Activated CD4-positive, alpha-beta memory T cell treated with anti-CD3 and anti-CD28 coated beads for 36 hours (primary cell): ENCODE results near the gene ELOVL3. TPM values are rescaled to one million over a fixed set of nuclear protein-coding genes. Genes with fewer than 3 reads are reported as not detected.
A peak's percentile ranks its signal among the peaks of the same experiment; 100 is the strongest.

ENCODE experiments used
- CTCF ChIA-PET: fragments of 350-600 bp; sonication (Branson Sonifier 250); formaldehyde crosslinking; loops from one replicate; lab custom pipeline; 2021; ENCODE audit warnings: antibody characterized with exemption, inconsistent platforms; lab: Charles Lee
- POLR2A ChIA-PET: fragments of 350-600 bp; sonication (Branson Sonifier 250); formaldehyde crosslinking; loops from one replicate; lab custom pipeline; 2021; ENCODE audit warnings: antibody characterized with exemption; lab: Charles Lee
- DNase-seq: peaks from one replicate; pipeline ENCODE4 v3.0.0-alpha.2; 2020
- H3K27ac Mint-ChIP-seq: one replicate; pipeline ENCODE4 v1.8.0; 2021; ENCODE audit warnings: mixed read lengths
- H3K27me3 Mint-ChIP-seq: one replicate; pipeline ENCODE4 v1.8.0; 2021; ENCODE audit warnings: mixed read lengths
- H3K36me3 Mint-ChIP-seq: one replicate; pipeline ENCODE4 v1.8.0; 2021; ENCODE audit warnings: mixed read lengths
- H3K4me1 Mint-ChIP-seq: one replicate; pipeline ENCODE4 v1.8.0; 2021; ENCODE audit warnings: low read depth, mixed read lengths
- H3K4me3 Mint-ChIP-seq: one replicate; pipeline ENCODE4 v1.8.0; 2021; ENCODE audit warnings: mild to moderate bottlenecking, mixed read lengths
- H3K9me3 Mint-ChIP-seq: one replicate; pipeline ENCODE4 v1.8.0; 2021; ENCODE audit warnings: mixed read lengths
- intact Hi-C: fragments of 100-400 bp; cut with micrococcal nuclease; formaldehyde crosslinking; loops from one replicate; pipeline ENCODE4 v1.15.1; 2023
- total RNA-seq, 2 experiments: library from RNA; stranded (reverse); gene quantifications; one replicate each; pipeline ENCODE4 v1.2.3, GENCODE V29; 2021

ELOVL3 gene
- total RNA-seq, 2 experiments from 2014 or later: 0.21 to 0.56 TPM

GRCh38 chr10:102255404-102255803 lies 29.3 kb downstream of the ELOVL3 start:
- Mint-ChIP-seq H3K27me3 (no peaks in the 10 kb centered on the region), H3K4me3 (no peak overlapping the region), H3K4me1 (peaks cover 22% of the 10 kb centered on the region), H3K27ac (no peak overlapping the region), H3K9me3 (no peaks in the 10 kb centered on the region), H3K36me3 (peaks cover 10% of the 10 kb centered on the region)
- CTCF ChIA-PET: interaction anchor here (2.9 kb wide), 1 partner anchor 25 kb away, joined by 16 read pairs; no protein-coding TSS in a partner anchor
- DNase-seq: no peak
- intact Hi-C loops: no loop called here
- POLR2A ChIA-PET: no interaction called here

GRCh38 chr10:102261196-102261595 lies 35.1 kb downstream of the ELOVL3 start:
- intact Hi-C loops: no loop called here
- no peak for DNase-seq
- H3K4me1 Mint-ChIP-seq: peaks cover 42% of the 10 kb centered on the region
- POLR2A ChIA-PET: no interaction called here
- H3K27ac Mint-ChIP-seq: no peak overlapping the region
- H3K36me3 Mint-ChIP-seq: peaks cover 33% of the 10 kb centered on the region
- H3K4me3 Mint-ChIP-seq: no peak overlapping the region
- no peaks in the 10 kb centered on the region for H3K9me3 Mint-ChIP-seq
- CTCF ChIA-PET: interaction anchor here (1.2 to 1.6 kb wide), 2 partner anchors 29 to 31 kb away, joined by 3 to 4 read pairs; no protein-coding TSS in a partner anchor
- no peaks in the 10 kb centered on the region for H3K27me3 Mint-ChIP-seq

DNA sequence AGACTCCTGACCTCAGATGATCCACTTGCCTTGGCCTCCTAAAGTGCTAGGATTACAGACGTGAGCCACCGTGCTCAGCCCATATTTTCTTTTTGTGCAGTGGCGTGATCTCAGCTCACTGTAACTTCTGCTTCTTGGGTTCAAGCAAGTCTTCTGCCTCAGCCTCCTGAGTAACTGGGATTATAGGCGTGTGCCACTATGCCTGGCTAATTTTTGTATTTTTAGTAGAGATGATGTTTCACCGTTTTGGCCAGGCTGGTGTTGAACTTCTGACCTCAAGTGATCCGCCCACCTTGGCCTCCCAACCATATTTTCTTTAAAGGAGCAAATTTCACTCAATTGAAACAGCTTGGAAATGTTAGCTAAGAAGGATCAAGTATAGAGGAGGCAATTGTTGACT lies 35.7 kb downstream of the ELOVL3 start:
- Mint-ChIP-seq H3K36me3 (peaks cover 34% of the 10 kb centered on the region), H3K27ac (no peak overlapping the region), H3K4me3 (no peak overlapping the region), H3K4me1 (peaks cover 48% of the 10 kb centered on the region), H3K27me3 (no peaks in the 10 kb centered on the region), H3K9me3 (no peaks in the 10 kb centered on the region)
- POLR2A ChIA-PET: no interaction called here
- CTCF ChIA-PET: interaction anchor here (1.1 to 1.6 kb wide), 3 partner anchors 30 to 31 kb away, joined by 3 to 4 read pairs (median 4); no protein-coding TSS in a partner anchor
- intact Hi-C loops: no loop called here
- DNase-seq: no peak

GRCh38 chr10:102262744-102263370 lies 36.8 kb downstream of the ELOVL3 start:
- CTCF ChIA-PET: interaction anchor here (1.1 to 1.6 kb wide), 2 partner anchors 31 to 32 kb away, joined by 4 read pairs; no protein-coding TSS in a partner anchor
- H3K27me3 Mint-ChIP-seq: no peaks in the 10 kb centered on the region
- DNase-seq: no peak
- no peak overlapping the region for H3K27ac Mint-ChIP-seq
- H3K4me1 Mint-ChIP-seq: peaks cover 56% of the 10 kb centered on the region
- POLR2A ChIA-PET: no interaction called here
- no peak overlapping the region for H3K4me3 Mint-ChIP-seq
- no peaks in the 10 kb centered on the region for H3K9me3 Mint-ChIP-seq
- intact Hi-C loops: no loop called here
- peaks cover 35% of the 10 kb centered on the region for H3K36me3 Mint-ChIP-seq

DNA sequence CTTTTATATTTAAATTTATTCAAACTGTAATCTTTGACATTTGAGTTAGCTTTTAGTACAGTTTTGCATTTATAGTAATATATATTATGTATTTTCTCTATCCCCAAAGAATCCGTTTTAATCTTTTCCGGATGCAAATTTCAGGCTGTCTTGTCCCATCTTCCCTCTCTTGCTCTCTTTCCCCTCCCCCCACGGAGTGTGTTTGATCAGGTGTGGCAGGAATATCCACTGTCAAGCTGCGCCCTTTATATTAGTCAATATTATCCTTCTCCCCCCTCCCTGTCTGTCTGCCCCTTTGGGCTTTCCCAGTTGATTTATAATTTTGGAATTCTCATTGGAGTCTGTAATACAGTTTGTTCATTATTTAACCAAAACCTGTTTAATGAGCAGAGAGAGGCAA lies 38.3 kb downstream of the ELOVL3 start:
- CTCF ChIA-PET: no interaction called here
- Mint-ChIP-seq H3K27me3 (no peaks in the 10 kb centered on the region), H3K4me3 (no peak overlapping the region), H3K4me1 (peaks cover 71% of the 10 kb centered on the region), H3K27ac (no peak overlapping the region), H3K9me3 (no peaks in the 10 kb centered on the region), H3K36me3 (peaks cover 37% of the 10 kb centered on the region)
- intact Hi-C loops: no loop called here
- POLR2A ChIA-PET: no interaction called here
- no peak for DNase-seq

DNA sequence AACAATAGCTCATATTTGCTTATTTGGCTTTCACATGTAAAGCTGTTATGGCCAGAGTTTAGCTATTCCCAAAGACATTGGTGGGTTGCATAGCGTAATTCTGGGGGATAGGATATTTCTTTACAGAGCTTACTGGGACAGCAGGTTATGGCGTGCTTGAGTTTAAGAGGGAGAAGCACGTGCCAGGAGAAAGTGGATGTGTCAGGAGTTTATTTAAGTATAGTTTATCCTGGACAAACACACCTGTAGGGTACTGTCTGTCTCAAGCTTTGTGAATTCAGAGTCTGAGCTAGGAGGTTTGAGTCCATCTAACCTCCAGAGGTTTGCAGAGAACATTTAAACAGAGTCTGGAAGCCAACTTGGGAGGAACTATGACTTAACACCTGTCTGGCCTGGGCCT lies 40.6 kb downstream of the ELOVL3 start:
- Mint-ChIP-seq H3K4me1 (peaks cover 73% of the 10 kb centered on the region), H3K36me3 (peaks cover 26% of the 10 kb centered on the region), H3K9me3 (no peaks in the 10 kb centered on the region), H3K27me3 (no peaks in the 10 kb centered on the region), H3K27ac (peak overlapping the region; percentile 97), H3K4me3 (no peak overlapping the region)
- CTCF ChIA-PET: interaction anchor here (0.6 to 4.5 kb wide), 8 partner anchors 10 to 97 kb away, joined by 3 to 42 read pairs (median 6); no protein-coding TSS in a partner anchor
- intact Hi-C loops: no loop called here
- DNase-seq: no peak
- POLR2A ChIA-PET: interaction anchor here (0.9 to 4.0 kb wide), 4 partner anchors 10 to 21 kb away, joined by 3 to 63 read pairs (median 10); partner anchors contain the start of gene GBF1

GRCh38 chr10:102267748-102268147 lies 41.6 kb downstream of the ELOVL3 start:
- no peaks in the 10 kb centered on the region for H3K27me3 Mint-ChIP-seq
- peak overlapping the region; percentile 41 for H3K4me3 Mint-ChIP-seq
- peaks cover 75% of the 10 kb centered on the region for H3K4me1 Mint-ChIP-seq
- DNase-seq: no peak
- CTCF ChIA-PET: interaction anchor here (0.6 to 4.5 kb wide), 20 partner anchors 11 to 98 kb away, joined by 3 to 42 read pairs (median 4); partner anchors contain the start of genes GBF1 and PITX3
- peak overlapping the region; percentile 97 for H3K27ac Mint-ChIP-seq
- peaks cover 19% of the 10 kb centered on the region for H3K36me3 Mint-ChIP-seq
- intact Hi-C loops: loop anchor here (1.0 to 2.0 kb wide), 5 partner anchors 16 to 74 kb away; partner anchors contain the start of gene GBF1
- H3K9me3 Mint-ChIP-seq: no peaks in the 10 kb centered on the region
- POLR2A ChIA-PET: interaction anchor here (0.7 to 4.0 kb wide), 15 partner anchors 10 to 127 kb away, joined by 3 to 63 read pairs (median 3); partner anchors contain the start of gene GBF1

DNA sequence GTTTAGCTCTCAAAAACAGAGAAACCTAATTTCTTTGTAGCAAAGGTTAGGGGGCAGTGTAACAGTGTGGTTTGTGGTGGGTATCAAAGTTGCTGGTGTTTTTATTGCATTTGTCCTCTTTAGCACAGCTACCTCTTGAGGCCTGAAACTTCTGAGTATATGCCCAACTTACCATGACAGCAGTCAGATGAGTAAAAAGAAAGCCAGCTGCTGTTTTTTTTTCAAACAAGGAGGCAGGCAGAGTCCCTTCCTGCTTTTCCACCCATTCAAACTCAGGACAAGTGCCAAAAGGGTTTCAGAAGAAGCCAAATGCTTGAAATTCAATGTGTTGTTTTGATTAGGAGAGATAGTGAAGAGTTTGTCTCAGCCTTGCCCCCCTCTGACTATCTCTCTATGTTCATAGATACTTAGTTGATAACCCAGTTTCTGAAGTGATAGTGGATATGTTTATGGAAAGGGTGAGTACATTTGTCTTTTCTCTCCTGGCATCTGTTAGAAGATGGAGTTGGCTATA lies 42.3 kb downstream of the ELOVL3 start:
- Mint-ChIP-seq H3K27ac (peak overlapping the region; percentile 97), H3K4me1 (peaks cover 73% of the 10 kb centered on the region), H3K4me3 (peak overlapping the region; percentile 41), H3K9me3 (no peaks in the 10 kb centered on the region), H3K27me3 (no peaks in the 10 kb centered on the region), H3K36me3 (peaks cover 14% of the 10 kb centered on the region)
- POLR2A ChIA-PET: interaction anchor here (0.9 to 4.0 kb wide), 14 partner anchors 10 to 125 kb away, joined by 3 to 63 read pairs (median 3); partner anchors contain the start of gene GBF1
- CTCF ChIA-PET: interaction anchor here (0.9 to 4.5 kb wide), 16 partner anchors 11 to 99 kb away, joined by 3 to 42 read pairs (median 4); partner anchors contain the start of gene GBF1
- intact Hi-C loops: loop anchor here (1.0 to 2.0 kb wide), 5 partner anchors 15 to 73 kb away; partner anchors contain the start of gene GBF1
- no peak for DNase-seq

GRCh38 chr10:102269017-102269416 lies 42.9 kb downstream of the ELOVL3 start:
- H3K27ac Mint-ChIP-seq: peak overlapping the region; percentile 97
- intact Hi-C loops: loop anchor here (2.0 kb wide), 1 partner anchor 32 kb away; no protein-coding TSS in a partner anchor
- CTCF ChIA-PET: interaction anchor here (1.0 to 4.5 kb wide), 8 partner anchors 12 to 82 kb away, joined by 3 to 42 read pairs (median 4); partner anchors contain the start of gene GBF1
- peaks cover 74% of the 10 kb centered on the region for H3K4me1 Mint-ChIP-seq
- H3K27me3 Mint-ChIP-seq: no peaks in the 10 kb centered on the region
- H3K9me3 Mint-ChIP-seq: no peaks in the 10 kb centered on the region
- H3K36me3 Mint-ChIP-seq: peaks cover 15% of the 10 kb centered on the region
- no peak overlapping the region for H3K4me3 Mint-ChIP-seq
- DNase-seq: no peak
- POLR2A ChIA-PET: interaction anchor here (0.9 to 4.0 kb wide), 5 partner anchors 17 to 72 kb away, joined by 3 to 63 read pairs (median 8); partner anchors contain the start of gene GBF1

- CTCF ChIA-PET: interaction anchor here (0.8 kb wide), 1 partner anchor 26 kb away, joined by 3 read pairs; no protein-coding TSS in a partner anchor
Observed at GRCh38 chr10:102274062-102274461, 48.0 kb downstream of the ELOVL3 start.

DNA sequence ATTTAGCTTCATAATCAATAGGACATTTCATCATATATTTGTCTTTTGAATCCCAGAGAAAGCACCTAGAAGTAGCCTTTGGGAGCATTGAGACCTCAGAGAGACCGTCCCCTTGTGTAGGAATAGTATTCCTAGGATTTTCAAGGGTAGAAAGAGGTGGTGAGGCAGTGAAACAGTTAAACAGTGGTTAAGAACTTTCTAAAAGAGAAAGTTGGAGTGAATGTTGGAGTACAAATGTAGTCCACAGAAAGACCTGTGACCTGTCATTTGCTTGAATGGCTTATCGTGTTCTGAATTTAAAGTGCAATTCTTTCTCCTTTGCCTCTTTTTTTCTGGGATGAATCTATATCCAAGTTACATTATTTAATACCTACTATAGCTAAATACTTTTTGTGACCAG lies 49.2 kb downstream of the ELOVL3 start:
- H3K27ac Mint-ChIP-seq: no peak overlapping the region
- H3K9me3 Mint-ChIP-seq: no peaks in the 10 kb centered on the region
- POLR2A ChIA-PET: no interaction called here

More at GRCh38 chr10:102274062-102274461, 48.0 kb downstream of the ELOVL3 start:
- H3K9me3 Mint-ChIP-seq: no peaks in the 10 kb centered on the region
- peaks cover 10% of the 10 kb centered on the region for H3K36me3 Mint-ChIP-seq
- no peaks in the 10 kb centered on the region for H3K27me3 Mint-ChIP-seq
- H3K4me1 Mint-ChIP-seq: peaks cover 34% of the 10 kb centered on the region
- no peak overlapping the region for H3K27ac Mint-ChIP-seq
- POLR2A ChIA-PET: no interaction called here
- DNase-seq: no peak
- H3K4me3 Mint-ChIP-seq: no peak overlapping the region
- intact Hi-C loops: no loop called here

More for the DNA sequence above, 49.2 kb downstream of the ELOVL3 start:
- no peaks in the 10 kb centered on the region for H3K27me3 Mint-ChIP-seq
- intact Hi-C loops: no loop called here
- H3K4me3 Mint-ChIP-seq: no peak overlapping the region
- CTCF ChIA-PET: interaction anchor here (1.5 kb wide), 2 partner anchors 45 to 77 kb away, joined by 4 to 5 read pairs; no protein-coding TSS in a partner anchor
- no peak for DNase-seq
- peaks cover 38% of the 10 kb centered on the region for H3K4me1 Mint-ChIP-seq
- H3K36me3 Mint-ChIP-seq: peaks cover 8% of the 10 kb centered on the region
